Measurements from ENCODE around the gene TMEM171.

DNA sequence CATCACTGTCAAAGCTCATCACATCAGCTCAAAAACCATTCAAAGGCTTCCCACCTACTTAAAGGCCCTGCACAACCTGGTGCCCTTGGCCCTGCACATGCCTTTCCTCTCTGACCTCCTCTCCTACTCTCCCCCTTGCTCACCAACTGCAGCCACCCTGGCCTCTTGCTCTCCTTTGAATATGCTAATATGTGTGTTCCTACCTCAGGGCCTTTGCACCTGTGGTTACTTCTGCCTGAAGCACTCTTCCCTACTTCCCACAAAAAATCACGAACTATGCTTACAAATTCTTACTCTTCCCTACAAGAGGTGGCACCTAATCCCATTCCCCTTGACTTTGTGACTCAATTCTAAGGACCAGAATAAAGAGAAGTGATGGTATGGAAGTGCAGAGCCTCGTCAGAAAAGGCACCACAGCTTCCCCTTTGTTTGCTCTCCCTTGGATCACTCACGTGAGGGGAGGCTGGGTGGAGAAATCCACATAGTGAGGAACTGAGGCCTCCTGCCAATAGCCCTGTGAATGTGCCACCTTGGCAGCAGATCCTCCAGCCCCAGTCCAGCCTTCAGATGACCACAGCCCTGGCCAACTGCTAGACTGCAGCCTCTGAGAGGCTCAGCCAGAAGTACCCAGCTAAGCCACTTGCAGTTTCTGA is 3.2 kb upstream of the TMEM171 start:
- no peak for TF ChIP-seq GATA2 (IDR thresholded peaks at IDR 0.05; ENCODE audit: low read depth, low read length)
- no peak for TF ChIP-seq GATA3 (IDR thresholded peaks at IDR 0.05; ENCODE audit: low read depth, low read length)

All from SH-SY5Y (cell line).